Thymus (tissue), 11 donors: ENCODE measurements around the gene INSRR. TPM values are rescaled to one million over a fixed set of nuclear protein-coding genes. Genes with fewer than 3 reads are reported as not detected.

Source experiments
- DNase-seq, 9 donors: peaks; one replicate each; pipeline ENCODE4 v3.0.0-alpha.2; 2013; ENCODE audit warnings: low spot score in 9 of 9, low read depth in 6 of 9, missing footprints in 1 of 9
- H3K27ac ChIP-seq, 2 donors: one replicate each; pipeline ENCODE4 v1.5.1; 2013; ENCODE audit warnings: control low read depth in 1 of 2, low read depth in 1 of 2, low read length in 1 of 2, mild to moderate bottlenecking in 1 of 2, moderate library complexity in 1 of 2
- H3K27me3 ChIP-seq, 2 donors: one replicate each; pipeline ENCODE4 v1.5.1; 2013; ENCODE audit warnings: low read length in 1 of 2; ENCODE audit not compliant: control insufficient read depth in 2 of 2, insufficient read depth in 1 of 2
- H3K36me3 ChIP-seq, 2 donors: one replicate each; pipeline ENCODE4 v1.5.1; 2013; ENCODE audit warnings: low read length in 1 of 2, mild to moderate bottlenecking in 1 of 2, moderate library complexity in 1 of 2; ENCODE audit not compliant: control insufficient read depth in 2 of 2, insufficient read depth in 2 of 2
- H3K4me1 ChIP-seq, 2 donors: one replicate each; pipeline ENCODE4 v1.5.1; 2013; ENCODE audit warnings: low read length in 2 of 2; ENCODE audit not compliant: control insufficient read depth in 2 of 2, insufficient read depth in 2 of 2
- H3K4me3 ChIP-seq, 2 donors: one replicate each; pipeline ENCODE4 v1.5.1; 2013; ENCODE audit warnings: low read length in 2 of 2, control low read depth in 1 of 2, mild to moderate bottlenecking in 1 of 2
- H3K9me3 ChIP-seq, 2 donors: one replicate each; pipeline ENCODE4 v1.5.1; 2013; ENCODE audit warnings: low read length in 1 of 2, mild to moderate bottlenecking in 1 of 2; ENCODE audit not compliant: control insufficient read depth in 2 of 2, insufficient read depth in 1 of 2
- WGBS: extraction: QIAGEN DNeasy Blood & Tissue Kit; methylation state at CpG from one replicate; pipeline ENCODE4 v1.1.7; 2013; 5-methylcytosine and 5-hydroxymethylcytosine counted together
- polyA plus RNA-seq: library from polyadenylated mRNA; stranded (reverse); fragments of 200-250 nt; gene quantifications from one replicate; pipeline ENCODE4 v1.2.3, GENCODE V29; 2013
- total RNA-seq: library from RNA; stranded (reverse); fragments of 120-200 nt; gene quantifications from one replicate; pipeline ENCODE4 v1.2.4, GENCODE V29; 2013
- donor health status: healthy.

The INSRR gene
- total and polyA plus RNA-seq, 2 donors = 0.33 to 0.43 TPM

DNA sequence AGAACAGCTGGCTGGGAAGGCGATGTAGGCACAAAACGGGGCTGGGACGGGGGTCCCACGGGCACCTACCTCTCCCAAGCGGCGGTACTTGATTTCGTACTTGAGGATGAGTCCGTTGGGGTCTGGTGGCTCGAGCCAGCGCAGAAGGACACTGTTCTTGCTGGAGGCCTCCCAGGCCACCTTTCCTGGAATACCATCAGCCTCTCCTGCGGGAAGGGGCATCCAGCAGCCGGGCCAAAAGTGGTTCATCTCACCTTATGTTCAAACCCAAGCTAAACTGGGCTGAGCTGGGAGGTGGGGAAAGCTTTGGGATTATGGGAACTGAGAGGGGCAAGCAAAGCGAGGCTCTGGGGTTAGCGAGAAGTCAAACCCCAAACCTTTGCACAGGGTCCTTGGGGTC, 14.3 kb downstream of the INSRR start:
- Histone ChIP-seq H3K36me3 (no peaks in the 10 kb centered on the region), H3K4me1 (peaks cover 0 to 21% of the 10 kb centered on the region in 2 donors), H3K9me3 (peaks cover 0 to 12% of the 10 kb centered on the region in 2 donors), H3K4me3 (no peak overlapping the region), H3K27ac (no peak overlapping the region), H3K27me3 (peaks cover 55 to 100% of the 10 kb centered on the region in 2 donors)
- no peak for DNase-seq
- WGBS = 28% methylated on average over 14 of the region's 14 CpGs

DNA sequence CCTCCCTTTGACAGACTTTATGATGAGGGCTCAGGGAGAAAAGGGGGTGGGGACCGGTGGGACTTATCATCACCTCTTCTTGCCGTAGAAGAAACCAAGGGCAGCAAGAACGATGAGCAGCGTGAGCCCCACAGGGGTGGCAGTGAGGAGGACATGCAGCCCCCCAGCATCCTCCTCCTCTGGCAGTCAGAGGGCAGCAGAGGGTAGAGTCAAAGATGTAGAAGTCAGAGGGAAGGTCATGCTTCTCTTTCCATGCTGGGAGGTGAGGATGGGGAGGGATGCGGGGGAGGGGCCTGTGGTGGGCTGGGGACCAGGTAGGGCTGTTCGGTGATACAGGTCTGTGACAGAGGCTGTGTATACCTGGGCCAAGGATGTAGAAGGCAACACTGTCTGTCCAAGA, 14.8 kb downstream of the INSRR start:
- H3K9me3 ChIP-seq = peaks cover 0 to 12% of the 10 kb centered on the region in 2 donors
- H3K27ac ChIP-seq = no peak overlapping the region
- no peak for DNase-seq
- peaks cover 51 to 100% of the 10 kb centered on the region in 2 donors for H3K27me3 ChIP-seq
- H3K4me3 ChIP-seq = no peak overlapping the region
- no peaks in the 10 kb centered on the region for H3K36me3 ChIP-seq
- 41% methylated on average over 6 of the region's 6 CpGs for WGBS
- H3K4me1 ChIP-seq = peaks cover 0 to 21% of the 10 kb centered on the region in 2 donors

DNA sequence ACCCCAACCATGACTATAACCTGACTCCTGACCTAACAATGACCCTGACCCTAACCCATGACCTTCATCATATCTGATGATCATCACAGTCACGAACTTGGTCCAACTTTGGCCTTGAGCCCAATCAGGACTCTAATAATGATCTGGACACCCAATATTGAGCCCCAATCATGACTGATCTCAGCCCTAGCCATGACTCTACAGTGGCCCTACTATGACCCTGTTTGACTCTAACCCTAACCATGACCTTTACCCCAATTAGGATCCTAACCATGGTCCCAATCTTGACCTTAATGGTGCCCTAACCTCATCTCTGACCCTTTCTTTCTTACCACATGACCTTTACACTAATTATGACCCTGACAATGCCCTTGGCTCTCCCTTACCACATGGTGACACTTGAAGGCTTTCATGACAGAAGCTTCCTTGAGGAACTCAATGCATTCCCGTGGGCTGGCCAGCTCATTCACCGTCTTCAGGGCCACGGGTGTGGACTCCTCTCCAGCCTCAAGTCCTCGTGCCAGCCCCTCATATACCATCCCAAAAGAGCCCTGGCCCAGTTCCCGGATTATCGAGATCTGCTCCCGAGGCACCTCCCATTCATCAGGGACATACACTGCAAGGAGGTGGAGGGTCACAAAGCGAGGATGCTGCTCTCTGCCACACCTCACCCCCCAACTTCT, 16.2 kb downstream of the INSRR start:
- 88% methylated on average over 9 of the region's 9 CpGs for WGBS
- peaks cover 0 to 11% of the 10 kb centered on the region in 2 donors for H3K4me1 ChIP-seq
- peaks cover 39 to 99% of the 10 kb centered on the region in 2 donors for H3K27me3 ChIP-seq
- no peaks in the 10 kb centered on the region for H3K36me3 ChIP-seq
- no peak for DNase-seq
- peaks cover 0 to 12% of the 10 kb centered on the region in 2 donors for H3K9me3 ChIP-seq
- no peak overlapping the region for H3K27ac ChIP-seq
- H3K4me3 ChIP-seq = no peak overlapping the region

DNA sequence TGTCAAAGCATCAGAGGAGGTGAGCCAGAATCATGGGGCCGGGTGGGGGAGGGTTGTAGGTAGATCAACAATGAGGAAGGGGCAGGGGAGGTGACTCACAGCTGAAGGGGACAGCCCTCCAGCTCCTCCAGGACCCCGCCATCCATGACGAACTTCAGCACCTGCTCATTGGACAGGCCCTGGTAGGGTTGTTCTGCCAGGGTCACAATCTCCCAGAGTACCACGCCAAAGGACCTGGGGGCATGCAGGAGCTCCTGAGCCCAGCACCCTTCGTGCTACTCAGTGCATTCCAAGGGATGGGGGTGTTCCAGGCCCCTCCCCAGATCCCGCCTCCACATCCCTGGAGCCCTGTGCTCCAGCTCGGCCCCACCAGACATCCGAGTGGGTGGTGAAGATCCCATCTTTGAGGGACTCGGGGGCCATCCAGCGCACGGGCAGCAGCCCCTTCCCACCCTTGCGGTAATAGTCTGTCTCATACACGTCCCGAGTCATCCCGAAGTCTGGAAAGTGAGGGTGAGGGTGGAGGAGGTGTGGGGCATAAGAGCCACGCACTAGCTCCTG, 17.5 kb downstream of the INSRR start:
- H3K4me1 ChIP-seq = peaks cover 0 to 15% of the 10 kb centered on the region in 2 donors
- H3K27me3 ChIP-seq = peaks cover 26 to 99% of the 10 kb centered on the region in 2 donors
- no peaks in the 10 kb centered on the region for H3K36me3 ChIP-seq
- WGBS = 87% methylated on average over 16 of the region's 16 CpGs
- H3K9me3 ChIP-seq = peaks cover 0 to 11% of the 10 kb centered on the region in 2 donors
- DNase-seq = no peak
- H3K4me3 ChIP-seq = no peak overlapping the region
- no peak overlapping the region for H3K27ac ChIP-seq

DNA sequence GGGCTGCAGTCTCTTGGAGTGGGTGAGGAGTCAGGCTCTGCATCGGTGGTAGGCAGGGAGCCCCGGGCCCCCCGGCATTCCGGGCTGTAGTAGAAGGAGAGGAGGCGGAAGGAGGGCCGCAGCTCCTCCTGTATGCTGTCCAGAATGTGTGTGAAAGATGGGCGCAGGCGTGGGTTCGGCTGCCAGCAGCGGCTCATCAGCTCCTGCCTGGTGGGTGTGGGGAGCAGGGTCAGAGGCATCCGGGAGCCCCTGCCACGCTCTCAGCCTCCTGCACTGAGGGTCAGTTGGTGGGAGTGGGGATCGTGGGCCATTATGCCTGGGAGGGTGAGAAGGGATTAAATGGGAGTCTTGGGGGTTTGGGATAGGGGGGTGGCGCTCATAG, 18.0 kb downstream of the INSRR start:
- no peak overlapping the region for H3K27ac ChIP-seq
- H3K4me1 ChIP-seq = peaks cover 0 to 15% of the 10 kb centered on the region in 2 donors
- no peak for DNase-seq
- no peaks in the 10 kb centered on the region for H3K36me3 ChIP-seq
- H3K4me3 ChIP-seq = no peak overlapping the region
- H3K27me3 ChIP-seq = peaks cover 21 to 99% of the 10 kb centered on the region in 2 donors
- peaks cover 0 to 7% of the 10 kb centered on the region in 2 donors for H3K9me3 ChIP-seq
- WGBS = 75% methylated on average over 14 of the region's 14 CpGs

DNA sequence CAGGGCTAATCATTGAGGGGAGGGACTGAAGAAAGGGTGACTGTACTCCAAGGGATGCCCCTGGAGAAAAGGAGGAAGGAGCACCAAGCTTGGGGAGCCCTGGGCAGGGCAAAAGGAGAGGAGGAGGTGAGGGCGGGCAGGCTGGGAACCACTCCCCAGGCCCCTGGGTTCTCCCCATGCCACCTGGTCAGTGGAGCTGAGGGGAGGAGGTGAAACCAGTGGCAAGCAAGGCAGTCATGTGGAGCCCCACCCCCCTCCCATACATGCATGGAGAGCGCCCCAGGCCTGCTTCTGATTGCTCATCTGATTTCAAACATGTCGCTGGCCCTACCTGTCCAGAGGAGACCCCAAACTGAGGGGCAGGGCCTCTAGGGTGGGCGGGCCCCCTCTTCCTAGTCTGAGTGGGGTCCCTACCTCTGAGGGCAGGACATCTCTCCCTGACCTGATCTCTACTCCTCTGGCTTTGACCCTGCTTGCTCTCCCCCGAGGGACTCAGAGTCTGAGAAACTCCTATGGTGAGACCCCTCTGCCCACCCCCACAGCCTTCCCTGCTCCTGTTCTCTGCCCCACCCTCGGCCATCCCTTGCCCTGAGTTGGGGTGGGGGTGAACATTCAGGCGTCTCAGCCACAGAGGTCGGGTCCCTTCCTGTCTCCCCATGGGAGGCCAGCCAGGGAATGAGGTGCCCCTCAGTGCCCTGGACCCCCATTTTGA, 18.6 kb downstream of the INSRR start:
- no peak for DNase-seq
- H3K4me3 ChIP-seq = no peak overlapping the region
- peaks cover 16 to 98% of the 10 kb centered on the region in 2 donors for H3K27me3 ChIP-seq
- no peaks in the 10 kb centered on the region for H3K36me3 ChIP-seq
- H3K9me3 ChIP-seq = peaks cover 0 to 6% of the 10 kb centered on the region in 2 donors
- WGBS = 75% methylated on average over 8 of the region's 8 CpGs
- peaks cover 0 to 12% of the 10 kb centered on the region in 2 donors for H3K4me1 ChIP-seq
- no peak overlapping the region for H3K27ac ChIP-seq

DNA sequence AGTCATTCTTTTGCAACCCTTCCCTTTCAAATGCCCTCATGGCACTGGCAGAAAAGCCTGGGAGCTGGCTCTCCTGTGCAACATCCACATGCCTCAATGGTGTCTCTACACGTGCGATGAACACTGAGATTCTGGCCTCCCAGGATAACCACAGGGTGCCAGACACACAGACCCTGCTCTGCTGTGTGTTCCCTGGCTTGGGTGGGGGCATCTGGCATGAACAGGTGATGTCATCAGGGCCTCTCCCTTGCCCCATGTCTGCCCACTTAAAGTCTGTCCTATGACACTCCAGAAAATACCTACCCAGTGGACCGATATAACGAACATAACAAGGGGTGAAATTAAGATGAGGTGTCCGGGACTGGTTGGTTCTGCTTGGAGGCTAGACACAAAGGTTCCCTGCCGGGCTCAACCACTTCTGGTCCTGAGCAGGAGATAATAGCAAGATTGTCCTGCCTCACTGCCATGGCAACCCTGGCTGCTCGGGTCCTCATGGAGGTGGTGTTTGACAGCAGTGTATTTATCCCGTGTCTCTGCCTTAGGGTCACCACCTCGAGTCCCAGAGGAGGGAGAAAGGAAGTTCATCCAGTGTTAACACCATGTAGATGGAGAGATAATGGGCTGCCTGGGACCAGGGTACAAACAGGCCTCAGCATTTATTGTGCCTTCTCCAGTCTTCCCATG, 19.3 kb downstream of the INSRR start:
- Histone ChIP-seq H3K27ac (no peak overlapping the region), H3K4me1 (peaks cover 0 to 5% of the 10 kb centered on the region in 2 donors), H3K36me3 (no peaks in the 10 kb centered on the region), H3K27me3 (peaks cover 9 to 98% of the 10 kb centered on the region in 2 donors), H3K4me3 (no peak overlapping the region), H3K9me3 (no peaks in the 10 kb centered on the region)
- WGBS = 57% methylated on average over 9 of the region's 9 CpGs
- no peak for DNase-seq

DNA sequence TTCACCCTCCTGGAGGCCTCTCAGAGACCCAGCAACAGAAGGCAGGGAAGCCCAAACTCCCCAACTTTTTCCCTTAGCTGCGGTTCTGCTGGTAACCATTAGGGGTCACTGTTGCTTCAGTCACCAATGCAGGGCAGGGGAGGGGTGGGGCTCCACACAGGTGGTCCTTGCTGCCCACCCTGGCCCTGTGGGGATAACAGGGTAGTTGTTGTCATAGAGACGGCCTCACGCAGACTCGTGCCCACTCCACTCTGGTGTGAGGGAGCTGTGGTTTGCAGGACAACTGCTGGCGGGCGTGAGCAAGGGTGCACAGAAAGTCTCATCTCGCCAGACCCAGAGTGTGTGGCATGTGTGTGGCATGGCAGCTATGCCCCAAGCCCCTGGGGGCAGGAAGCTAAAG, 19.9 kb downstream of the INSRR start:
- no peak overlapping the region for H3K4me3 ChIP-seq
- H3K4me1 ChIP-seq = peaks cover 0 to 4% of the 10 kb centered on the region in 2 donors
- no peak overlapping the region for H3K27ac ChIP-seq
- H3K27me3 ChIP-seq = peaks cover 7 to 98% of the 10 kb centered on the region in 2 donors
- no peaks in the 10 kb centered on the region for H3K9me3 ChIP-seq
- no peaks in the 10 kb centered on the region for H3K36me3 ChIP-seq
- peak in 3 of 9 donors; percentile 45 to 65 (median 58) for DNase-seq
- WGBS = 40% methylated on average over 7 of the region's 7 CpGs
